ENCODE data around the gene P2RX5.

GRCh38 chr17:3657874-3658783 is 37.8 kb downstream of the P2RX5 start:
- TF ChIP-seq, protein P1, sequence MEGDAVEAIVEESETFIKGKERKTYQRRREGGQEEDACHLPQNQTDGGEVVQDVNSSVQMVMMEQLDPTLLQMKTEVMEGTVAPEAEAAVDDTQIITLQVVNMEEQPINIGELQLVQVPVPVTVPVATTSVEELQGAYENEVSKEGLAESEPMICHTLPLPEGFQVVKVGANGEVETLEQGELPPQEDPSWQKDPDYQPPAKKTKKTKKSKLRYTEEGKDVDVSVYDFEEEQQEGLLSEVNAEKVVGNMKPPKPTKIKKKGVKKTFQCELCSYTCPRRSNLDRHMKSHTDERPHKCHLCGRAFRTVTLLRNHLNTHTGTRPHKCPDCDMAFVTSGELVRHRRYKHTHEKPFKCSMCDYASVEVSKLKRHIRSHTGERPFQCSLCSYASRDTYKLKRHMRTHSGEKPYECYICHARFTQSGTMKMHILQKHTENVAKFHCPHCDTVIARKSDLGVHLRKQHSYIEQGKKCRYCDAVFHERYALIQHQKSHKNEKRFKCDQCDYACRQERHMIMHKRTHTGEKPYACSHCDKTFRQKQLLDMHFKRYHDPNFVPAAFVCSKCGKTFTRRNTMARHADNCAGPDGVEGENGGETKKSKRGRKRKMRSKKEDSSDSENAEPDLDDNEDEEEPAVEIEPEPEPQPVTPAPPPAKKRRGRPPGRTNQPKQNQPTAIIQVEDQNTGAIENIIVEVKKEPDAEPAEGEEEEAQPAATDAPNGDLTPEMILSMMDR (IDR thresholded peaks at IDR 0.05) = no peak
- TF ChIP-seq, protein P2, sequence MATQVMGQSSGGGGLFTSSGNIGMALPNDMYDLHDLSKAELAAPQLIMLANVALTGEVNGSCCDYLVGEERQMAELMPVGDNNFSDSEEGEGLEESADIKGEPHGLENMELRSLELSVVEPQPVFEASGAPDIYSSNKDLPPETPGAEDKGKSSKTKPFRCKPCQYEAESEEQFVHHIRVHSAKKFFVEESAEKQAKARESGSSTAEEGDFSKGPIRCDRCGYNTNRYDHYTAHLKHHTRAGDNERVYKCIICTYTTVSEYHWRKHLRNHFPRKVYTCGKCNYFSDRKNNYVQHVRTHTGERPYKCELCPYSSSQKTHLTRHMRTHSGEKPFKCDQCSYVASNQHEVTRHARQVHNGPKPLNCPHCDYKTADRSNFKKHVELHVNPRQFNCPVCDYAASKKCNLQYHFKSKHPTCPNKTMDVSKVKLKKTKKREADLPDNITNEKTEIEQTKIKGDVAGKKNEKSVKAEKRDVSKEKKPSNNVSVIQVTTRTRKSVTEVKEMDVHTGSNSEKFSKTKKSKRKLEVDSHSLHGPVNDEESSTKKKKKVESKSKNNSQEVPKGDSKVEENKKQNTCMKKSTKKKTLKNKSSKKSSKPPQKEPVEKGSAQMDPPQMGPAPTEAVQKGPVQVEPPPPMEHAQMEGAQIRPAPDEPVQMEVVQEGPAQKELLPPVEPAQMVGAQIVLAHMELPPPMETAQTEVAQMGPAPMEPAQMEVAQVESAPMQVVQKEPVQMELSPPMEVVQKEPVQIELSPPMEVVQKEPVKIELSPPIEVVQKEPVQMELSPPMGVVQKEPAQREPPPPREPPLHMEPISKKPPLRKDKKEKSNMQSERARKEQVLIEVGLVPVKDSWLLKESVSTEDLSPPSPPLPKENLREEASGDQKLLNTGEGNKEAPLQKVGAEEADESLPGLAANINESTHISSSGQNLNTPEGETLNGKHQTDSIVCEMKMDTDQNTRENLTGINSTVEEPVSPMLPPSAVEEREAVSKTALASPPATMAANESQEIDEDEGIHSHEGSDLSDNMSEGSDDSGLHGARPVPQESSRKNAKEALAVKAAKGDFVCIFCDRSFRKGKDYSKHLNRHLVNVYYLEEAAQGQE (IDR thresholded peaks at IDR 0.05; ENCODE audit: insufficient read depth in 1 of 2, low read depth in 2 of 2, low read length in 1 of 2) = no peak
- TF ChIP-seq POLR2AphosphoS5 (IDR thresholded peaks at IDR 0.05; ENCODE audit: low read depth, low read length) = no peak

Data from Panc1 (cell line).